GM19372 (cell line): ENCODE data around the gene MAPK8IP1.
A peak's percentile ranks its signal among the peaks of the same experiment; 100 is the strongest.
"Not testable (repeated sequence)": the region's sequence is repeated elsewhere in the genome, so short reads cannot be mapped to it uniquely, and the experiment has no call there.

Source experiments
- ATAC-seq: cut with Tn5 transposase; IDR thresholded peaks from one replicate; pipeline ENCODE4 v1.9.1; 2021; ENCODE audit warnings: mild to moderate bottlenecking, low read depth, moderate library complexity; ENCODE audit not compliant: unreplicated experiment

The MAPK8IP1 gene

GRCh38 chr11:45885274-45885920 is at the start of gene MAPK8IP1:
MAPK8IP1 (plus strand) TSS chr11:45885651; CDS start chr11:45885821, 170 bp downstream.
- ATAC-seq, result no peak

- no peak for ATAC-seq
These were observed 46.2 kb upstream of the MAPK8IP1 start for GRCh38 chr11:45839204-45839603.

GRCh38 chr11:45840251-45840650 is 45.2 kb upstream of the MAPK8IP1 start:
- ATAC-seq, result not testable (repeated sequence)

DNA sequence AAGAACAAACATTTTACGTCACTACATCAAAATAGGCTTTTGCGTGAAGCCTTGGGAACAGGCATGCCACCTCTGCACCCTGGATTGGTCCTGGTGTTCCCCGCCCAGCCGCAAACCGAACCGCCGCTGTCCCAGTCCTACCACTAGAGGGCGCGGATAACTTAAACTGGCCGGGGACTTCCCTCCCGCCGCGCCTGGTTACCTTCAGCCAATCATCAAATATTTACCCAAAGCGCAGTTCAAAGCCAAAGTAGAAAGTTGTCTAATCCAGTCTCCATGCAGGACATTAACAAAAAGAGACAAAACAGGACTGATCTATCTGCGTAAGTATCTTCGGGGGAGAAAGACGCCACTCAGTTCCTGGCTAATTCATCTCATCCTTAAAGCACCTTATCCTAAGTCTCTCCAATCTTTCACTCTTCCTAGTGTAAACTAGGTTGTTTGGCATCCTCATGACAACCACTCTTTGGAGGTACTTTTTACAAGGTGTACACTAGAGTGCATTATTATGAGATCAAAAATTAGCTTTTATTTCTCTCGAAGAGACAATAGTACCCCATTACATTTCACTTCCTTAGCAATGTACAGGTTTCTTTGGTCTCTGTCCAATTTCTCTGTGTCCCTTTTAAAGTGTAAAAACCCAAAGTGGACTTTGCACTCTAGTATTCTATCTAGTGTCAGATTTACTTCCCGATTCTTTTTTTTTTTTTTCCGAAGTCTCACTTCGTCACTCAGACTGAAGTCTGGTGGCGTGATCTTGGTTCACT is 42.1 kb upstream of the MAPK8IP1 start:
- peak; percentile 22 for ATAC-seq

DNA sequence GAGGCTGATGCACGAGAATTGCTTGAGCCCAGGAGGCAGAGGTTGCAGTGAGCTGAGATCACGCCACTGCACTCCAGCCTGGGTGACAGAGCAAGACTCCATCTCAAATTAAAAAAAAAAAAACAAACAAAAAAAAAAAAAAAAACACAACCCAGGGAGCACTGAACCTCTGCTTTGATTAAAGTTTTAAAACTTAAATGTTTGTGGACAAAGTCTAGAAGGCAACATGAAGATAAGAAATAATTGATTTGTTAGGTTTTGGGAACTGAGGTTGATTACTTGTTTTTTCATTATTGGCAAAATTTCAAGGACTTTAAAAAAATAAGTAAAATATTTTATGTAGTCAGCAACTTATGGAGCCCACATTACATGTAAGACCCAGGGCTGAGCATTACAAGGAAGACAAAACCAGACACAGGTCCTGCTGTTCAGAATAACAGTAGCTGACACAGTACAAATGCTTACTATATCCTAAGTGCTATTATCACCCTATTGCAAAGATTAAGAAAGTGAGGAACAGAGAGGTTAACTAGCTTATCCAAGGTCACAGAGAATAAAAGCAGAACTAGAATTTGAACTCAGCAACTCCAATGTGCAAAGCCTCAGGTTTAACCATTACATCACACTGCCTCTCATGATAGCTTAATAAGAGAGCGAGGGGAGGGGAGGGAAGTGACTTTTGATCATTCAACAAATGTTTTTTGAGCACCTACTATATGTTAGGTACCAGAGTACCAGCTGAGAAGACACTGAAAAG is 40.5 kb upstream of the MAPK8IP1 start:
- ATAC-seq, result no peak

- ATAC-seq, result no peak
These were observed 39.2 kb upstream of the MAPK8IP1 start for GRCh38 chr11:45846174-45846675.

DNA sequence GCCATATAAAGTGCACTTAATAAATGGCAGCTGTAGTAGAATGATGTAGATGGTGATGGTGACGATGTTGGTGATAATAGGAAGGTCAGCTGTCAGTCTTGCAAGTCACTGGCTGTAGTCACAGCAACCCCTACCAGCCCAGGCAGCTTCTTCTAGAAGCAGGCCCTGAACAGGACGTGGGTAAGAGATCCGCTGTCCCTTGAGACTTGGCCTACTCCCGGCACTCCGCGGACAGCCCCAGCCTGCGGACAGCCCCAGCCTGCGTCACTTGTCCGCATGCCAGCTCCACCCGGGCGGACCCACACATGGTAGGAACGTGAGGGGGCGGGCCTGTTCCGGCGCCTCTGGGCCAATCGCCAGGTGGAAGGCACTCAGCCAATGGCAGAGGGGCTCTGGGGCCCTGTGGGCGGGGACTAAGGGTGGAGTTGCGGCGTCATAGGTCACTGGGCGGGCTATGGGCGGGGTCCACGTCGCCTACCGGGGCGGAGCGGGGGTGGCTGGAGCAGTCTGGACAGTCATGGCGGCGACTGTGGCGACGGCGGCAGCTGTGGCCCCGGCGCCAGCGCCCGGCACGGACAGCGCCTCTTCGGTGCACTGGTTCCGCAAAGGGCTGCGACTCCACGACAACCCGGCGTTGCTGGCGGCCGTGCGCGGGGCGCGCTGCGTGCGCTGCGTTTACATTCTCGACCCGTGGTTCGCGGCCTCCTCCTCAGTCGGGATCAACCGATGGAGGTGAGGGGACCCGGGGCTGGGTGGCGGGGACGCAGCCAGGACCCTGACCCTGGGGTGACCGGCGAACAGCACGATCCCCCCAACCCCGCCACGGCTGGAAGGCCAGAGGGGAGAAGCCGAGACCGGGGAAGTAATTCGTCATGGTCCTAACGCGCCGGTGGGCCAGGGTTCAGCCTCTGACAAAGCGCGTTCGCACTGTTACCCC is 38.2 kb upstream of the MAPK8IP1 start, which contains the start of gene CRY2:
CRY2 (plus strand) TSS at position 502 of the 937 bp plus-strand sequence; CDS start at position 518, 16 bp downstream.
- ATAC-seq, result peak; percentile 88

- ATAC-seq, result no peak
These were observed 37.5 kb upstream of the MAPK8IP1 start for GRCh38 chr11:45847911-45848316.

- ATAC-seq, result no peak
These were observed 36.8 kb upstream of the MAPK8IP1 start for GRCh38 chr11:45848654-45849081.

DNA sequence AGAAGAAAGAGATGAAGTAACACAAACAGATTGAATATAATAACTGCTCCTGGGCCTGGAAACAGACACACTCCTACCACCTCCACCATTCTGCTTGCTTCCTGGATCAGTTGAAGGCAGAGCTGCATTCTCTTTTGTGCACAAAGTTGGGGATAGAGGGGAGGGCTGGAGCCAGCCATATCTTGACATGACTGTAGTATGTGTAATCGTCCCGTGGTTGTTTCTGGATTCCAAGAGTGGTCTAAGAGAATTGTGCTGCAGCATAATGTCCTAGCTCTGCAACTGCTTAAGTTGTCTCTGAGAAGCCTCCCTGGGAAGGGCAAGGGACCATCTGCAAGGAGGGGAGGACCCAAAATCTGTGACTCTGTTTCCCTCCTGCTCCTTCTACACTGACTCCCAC is 35.0 kb upstream of the MAPK8IP1 start:
- ATAC-seq, result no peak

DNA sequence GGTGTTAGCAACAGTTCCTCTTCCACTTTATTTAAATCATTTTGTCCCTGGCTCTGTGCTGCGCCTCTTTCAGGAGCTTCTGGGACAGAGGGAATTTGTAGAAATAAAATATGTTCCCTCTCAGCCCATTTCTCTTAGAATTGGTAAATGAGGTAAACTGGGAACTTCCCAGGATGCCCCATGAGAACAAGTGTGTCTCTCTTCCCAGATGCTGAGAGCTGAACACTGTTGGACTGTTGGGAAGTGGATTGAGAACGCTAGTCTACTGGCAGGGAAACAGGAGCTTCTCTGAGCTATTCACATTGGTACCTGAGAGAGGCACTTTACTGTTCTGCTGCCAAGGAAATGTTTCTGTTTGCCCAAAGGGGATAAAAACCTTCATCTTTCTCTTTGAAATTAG is 34.2 kb upstream of the MAPK8IP1 start:
- no peak for ATAC-seq

DNA sequence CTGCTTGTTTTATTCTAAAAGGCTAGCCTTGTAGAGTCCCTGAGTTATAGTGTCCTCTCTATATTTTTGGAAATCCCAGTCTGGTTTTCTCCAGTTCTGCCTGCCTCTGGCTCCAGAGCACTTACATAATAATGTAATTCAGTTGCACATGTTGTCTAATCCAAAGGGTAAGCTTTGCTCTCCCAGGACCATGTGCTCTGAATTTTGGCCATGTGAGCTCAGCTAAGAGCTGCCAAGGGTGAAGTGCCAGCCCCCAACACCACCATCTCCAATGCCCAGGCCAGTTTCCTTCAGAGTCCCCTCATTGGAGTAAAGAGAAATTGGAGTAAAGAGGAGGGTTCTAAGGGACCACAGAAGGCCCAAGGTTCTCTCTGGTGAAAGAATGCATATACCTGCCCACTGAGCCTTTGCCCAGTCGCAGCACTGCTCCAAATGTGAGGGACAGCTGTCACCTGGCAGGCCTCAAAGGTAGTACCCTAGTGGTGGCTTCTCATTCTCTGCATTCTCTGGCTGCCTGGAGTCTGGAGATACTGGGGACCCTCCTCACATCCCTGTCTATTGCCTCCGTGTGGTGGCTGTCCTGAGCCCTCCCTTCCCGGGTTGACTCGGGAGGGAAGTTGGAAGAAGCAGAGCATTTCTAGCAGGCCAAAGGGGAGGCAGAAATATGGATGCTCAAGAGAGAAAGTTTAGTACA is 33.3 kb upstream of the MAPK8IP1 start:
- ATAC-seq, result no peak

GRCh38 chr11:45852712-45853101 is 32.7 kb upstream of the MAPK8IP1 start:
- peak; percentile 60 for ATAC-seq

DNA sequence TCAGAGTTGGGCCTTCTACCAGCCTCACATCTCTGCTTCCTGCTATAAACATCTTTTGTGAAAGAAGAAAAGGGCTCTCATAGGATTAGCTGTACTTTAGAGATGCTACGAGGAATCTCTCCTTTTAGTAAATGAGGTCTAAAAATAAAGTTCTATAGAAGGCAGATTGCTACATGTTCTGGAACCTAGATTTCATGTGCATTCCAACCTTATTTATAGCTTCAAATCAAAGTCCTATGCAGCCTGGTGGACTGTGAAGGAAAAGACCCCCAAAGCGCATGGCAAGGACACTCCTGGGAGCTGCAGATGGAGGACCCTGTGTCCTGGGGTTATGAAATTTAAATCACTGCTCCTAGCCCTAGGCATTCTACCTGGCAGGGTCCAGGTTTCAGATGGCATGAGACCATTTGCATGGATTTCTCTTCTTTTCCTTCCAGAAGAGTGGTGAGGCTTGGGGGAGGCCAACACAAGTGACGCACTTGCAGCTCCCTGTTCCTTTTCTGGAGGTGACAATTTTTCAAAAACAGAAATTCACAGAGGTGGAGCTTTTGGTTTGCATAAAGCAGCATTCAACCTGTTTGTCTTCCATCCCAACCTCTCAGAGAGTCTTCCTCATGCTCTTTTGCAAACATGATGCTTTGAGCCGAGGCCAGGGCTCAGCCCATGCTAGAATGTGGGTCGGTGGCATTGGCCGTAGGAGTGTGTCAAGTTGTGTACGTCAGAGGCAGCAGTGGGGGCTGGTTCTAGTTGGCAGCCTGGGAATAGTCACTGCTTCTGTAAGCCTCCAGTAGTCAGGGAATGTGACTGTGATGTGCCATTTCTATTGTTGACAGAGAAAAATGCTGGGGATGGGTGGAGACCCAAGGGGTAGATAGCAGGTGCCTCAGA is 31.9 kb upstream of the MAPK8IP1 start:
- ATAC-seq, result no peak

DNA sequence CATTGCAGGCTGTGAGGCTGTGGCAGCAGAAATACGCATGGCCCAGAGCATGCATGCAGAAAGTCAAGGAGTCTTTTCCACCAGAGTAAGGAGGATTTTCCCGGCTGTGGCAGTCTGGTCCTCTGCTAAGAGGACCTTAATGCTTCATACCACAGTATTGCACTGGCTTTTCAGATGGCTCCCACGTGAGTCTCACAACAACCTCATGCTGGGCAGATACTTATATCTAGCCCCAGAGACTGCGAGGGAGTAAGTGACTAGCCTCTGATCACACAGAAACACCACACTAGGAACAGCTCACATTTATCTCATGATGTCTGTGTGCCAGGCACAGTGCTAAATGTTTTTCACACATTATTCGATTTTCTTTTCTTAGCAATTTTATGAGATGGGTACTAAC is 30.1 kb upstream of the MAPK8IP1 start:
- ATAC-seq, result no peak

GRCh38 chr11:45856044-45856468 is 29.4 kb upstream of the MAPK8IP1 start:
- ATAC-seq, result no peak

GRCh38 chr11:45857961-45858474 is 27.4 kb upstream of the MAPK8IP1 start:
- ATAC-seq, result no peak

GRCh38 chr11:45858751-45859398 is 26.6 kb upstream of the MAPK8IP1 start:
- ATAC-seq, result no peak
